HEK293 (cell line): ENCODE results near the gene ACP7.

Experiments used
- KLF8 ChIP-seq: fragments of 450-650 bp; formaldehyde crosslinking; IDR thresholded peaks from 2 replicates; pipeline ENCODE4 v1.5.1; 2016; ENCODE audit warnings: missing biosample characterization, missing genetic modification characterization
- OSR2 ChIP-seq: fragments of 450-650 bp; formaldehyde crosslinking; IDR thresholded peaks from 2 replicates; pipeline ENCODE4 v1.5.1; 2016; ENCODE audit warnings: missing biosample characterization, missing genetic modification characterization
- SP3 ChIP-seq: fragments of 450-650 bp; formaldehyde crosslinking; IDR thresholded peaks from 2 replicates; pipeline ENCODE4 v1.5.1; 2016; ENCODE audit warnings: missing biosample characterization, missing genetic modification characterization
- SP7 ChIP-seq: fragments of 450-650 bp; formaldehyde crosslinking; IDR thresholded peaks from 2 replicates; pipeline ENCODE4 v1.5.1; 2016; ENCODE audit warnings: missing biosample characterization, missing genetic modification characterization
- TSHZ1 ChIP-seq: fragments of 450-650 bp; formaldehyde crosslinking; IDR thresholded peaks from 2 replicates; pipeline ENCODE4 v1.5.1; 2016; ENCODE audit warnings: missing biosample characterization, missing genetic modification characterization, borderline replicate concordance
- ZBTB10 ChIP-seq: fragments of 450-650 bp; formaldehyde crosslinking; IDR thresholded peaks from 2 replicates; pipeline ENCODE4 v1.5.1; 2016; ENCODE audit warnings: missing biosample characterization, missing genetic modification characterization
- ZBTB17 ChIP-seq: fragments of 450-650 bp; formaldehyde crosslinking; IDR thresholded peaks from 2 replicates; pipeline ENCODE4 v1.5.1; 2016; ENCODE audit warnings: missing biosample characterization, missing genetic modification characterization
- ZIC2 ChIP-seq: fragments of 450-650 bp; formaldehyde crosslinking; IDR thresholded peaks from 2 replicates; pipeline ENCODE4 v1.5.1; 2016; ENCODE audit warnings: missing biosample characterization, missing genetic modification characterization
- ZNF112 ChIP-seq: fragments of 450-650 bp; formaldehyde crosslinking; IDR thresholded peaks from 2 replicates; pipeline ENCODE4 v1.5.0; 2017; ENCODE audit warnings: missing biosample characterization, missing genetic modification characterization
- ZNF114 ChIP-seq: fragments of 450-650 bp; formaldehyde crosslinking; IDR thresholded peaks from 2 replicates; pipeline ENCODE4 v1.5.0; 2017; ENCODE audit warnings: missing biosample characterization, missing genetic modification characterization
- ZNF16 ChIP-seq: fragments of 450-650 bp; formaldehyde crosslinking; IDR thresholded peaks from 2 replicates; pipeline ENCODE4 v1.5.1; 2016; ENCODE audit warnings: low read depth, missing biosample characterization, missing genetic modification characterization
- ZNF174 ChIP-seq: fragments of 450-650 bp; formaldehyde crosslinking; IDR thresholded peaks from 2 replicates; pipeline ENCODE4 v1.5.0; 2017; ENCODE audit warnings: missing biosample characterization, mild to moderate bottlenecking, missing genetic modification characterization
- ZNF2 ChIP-seq: fragments of 450-650 bp; formaldehyde crosslinking; IDR thresholded peaks from 2 replicates; pipeline ENCODE4 v1.5.1; 2016; ENCODE audit warnings: missing biosample characterization, missing genetic modification characterization
- ZNF211 ChIP-seq: fragments of 450-650 bp; formaldehyde crosslinking; IDR thresholded peaks from 2 replicates; pipeline ENCODE4 v1.5.1; 2016; ENCODE audit warnings: low read depth, missing biosample characterization, missing genetic modification characterization
- ZNF221 ChIP-seq: fragments of 450-650 bp; formaldehyde crosslinking; IDR thresholded peaks from 2 replicates; pipeline ENCODE4 v1.5.1; 2017; ENCODE audit warnings: missing biosample characterization, missing genetic modification characterization, borderline replicate concordance
- ZNF23 ChIP-seq: fragments of 450-650 bp; formaldehyde crosslinking; IDR thresholded peaks from 2 replicates; pipeline ENCODE4 v1.5.1; 2016; ENCODE audit warnings: missing biosample characterization, missing genetic modification characterization, borderline replicate concordance
- ZNF324 ChIP-seq: fragments of 450-650 bp; formaldehyde crosslinking; IDR thresholded peaks from 2 replicates; pipeline ENCODE4 v1.5.1; 2016; ENCODE audit warnings: missing biosample characterization, missing genetic modification characterization
- ZNF514 ChIP-seq: fragments of 450-650 bp; formaldehyde crosslinking; IDR thresholded peaks from 2 replicates; pipeline ENCODE4 v1.5.1; 2016; ENCODE audit warnings: missing biosample characterization, missing genetic modification characterization
- ZNF518A ChIP-seq: fragments of 450-650 bp; formaldehyde crosslinking; conservative IDR thresholded peaks from 2 replicates; pipeline ENCODE4 v1.5.1; 2016; ENCODE audit warnings: low read depth, missing biosample characterization, missing genetic modification characterization
- ZNF660 ChIP-seq: fragments of 450-650 bp; IDR thresholded peaks from 2 replicates; pipeline ENCODE4 v1.5.1; 2018; ENCODE audit warnings: missing biosample characterization, mild to moderate bottlenecking, missing genetic modification characterization
- ZNF692 ChIP-seq: fragments of 450-650 bp; formaldehyde crosslinking; IDR thresholded peaks from 2 replicates; pipeline ENCODE4 v1.5.1; 2016; ENCODE audit warnings: missing biosample characterization, missing genetic modification characterization
- ZNF776 ChIP-seq: fragments of 450-650 bp; formaldehyde crosslinking; IDR thresholded peaks from 2 replicates; pipeline ENCODE4 v1.5.0; 2017; ENCODE audit warnings: missing biosample characterization, missing genetic modification characterization, borderline replicate concordance
- ZNF777 ChIP-seq: fragments of 450-650 bp; formaldehyde crosslinking; IDR thresholded peaks from 2 replicates; pipeline ENCODE4 v1.5.1; 2017; ENCODE audit warnings: missing biosample characterization, missing genetic modification characterization, borderline replicate concordance
- ZNF785 ChIP-seq: fragments of 450-650 bp; formaldehyde crosslinking; IDR thresholded peaks from 2 replicates; pipeline ENCODE4 v1.5.1; 2016; ENCODE audit warnings: missing biosample characterization, missing genetic modification characterization
- ZSCAN16 ChIP-seq: fragments of 450-650 bp; formaldehyde crosslinking; IDR thresholded peaks from 2 replicates; pipeline ENCODE4 v1.5.1; 2016; ENCODE audit warnings: missing biosample characterization, missing genetic modification characterization
- ZSCAN23 ChIP-seq: fragments of 450-650 bp; formaldehyde crosslinking; IDR thresholded peaks from 2 replicates; pipeline ENCODE4 v1.5.1; 2016; ENCODE audit warnings: missing biosample characterization, missing genetic modification characterization
- ZSCAN30 ChIP-seq: fragments of 450-650 bp; IDR thresholded peaks from 2 replicates; pipeline ENCODE4 v1.5.1; 2018; ENCODE audit warnings: missing biosample characterization, mild to moderate bottlenecking, missing genetic modification characterization, moderate library complexity

The ACP7 gene

GRCh38 chr19:39110263-39110967, 26.2 kb downstream of the ACP7 start (continued):
- no peak for TF ChIP-seq TSHZ1
- no peak for TF ChIP-seq OSR2 (tag by site-specific recombination)
- no peak for TF ChIP-seq ZNF174 (tag by site-specific recombination)
- no peak for TF ChIP-seq ZNF518A
- peak; percentile 58; the same call in 1 of the 2 replicates for TF ChIP-seq ZNF692 (tag by site-specific recombination)
- no peak for TF ChIP-seq ZSCAN16
- TF ChIP-seq ZNF2, result peak; percentile 93
- 0 out of 2 replicates have a peak, but pooled peaks have one; percentile 42 for TF ChIP-seq ZNF660 (tag by site-specific recombination)
- no peak for TF ChIP-seq ZNF324 (tag by site-specific recombination)
- TF ChIP-seq ZSCAN30 (tag by site-specific recombination), result peak; percentile 52; the same call in 1 of the 2 replicates
- TF ChIP-seq ZIC2, result no peak
- no peak for TF ChIP-seq ZSCAN23 (tag by site-specific recombination)
- TF ChIP-seq ZNF777, result no peak
- TF ChIP-seq ZNF785 (tag by site-specific recombination), result no peak
- TF ChIP-seq ZNF114 (tag by site-specific recombination), result no peak
- no peak for TF ChIP-seq ZBTB10 (tag by site-specific recombination)
- TF ChIP-seq ZNF112, result no peak
- 0 out of 2 replicates have a peak, but pooled peaks have one; percentile 19 for TF ChIP-seq ZBTB17 (tag by site-specific recombination)
- TF ChIP-seq ZNF514 (tag by site-specific recombination), result no peak
- no peak for TF ChIP-seq ZNF221
- 0 out of 2 replicates have a peak, but pooled peaks have one; percentile 31 for TF ChIP-seq ZNF211
- peak; percentile 47; the same call in 1 of the 2 replicates for TF ChIP-seq SP7
- peak; percentile 94 for TF ChIP-seq ZNF16 (tag by site-specific recombination)
- TF ChIP-seq SP3 (tag by site-specific recombination), result no peak
- TF ChIP-seq ZNF776, result no peak
- peak; percentile 48; the same call in 1 of the 2 replicates for TF ChIP-seq KLF8
- no peak for TF ChIP-seq ZNF23 (tag by site-specific recombination)
